Activated naive CD8-positive, alpha-beta T cell treated with anti-CD3 and anti-CD28 coated beads for 36 hours (primary cell): ENCODE data around the gene SPATA17. TPM values are rescaled to one million over a fixed set of nuclear protein-coding genes. Genes with fewer than 3 reads are reported as not detected.

Source experiments
- DNase-seq: peaks from one replicate; pipeline ENCODE4 v3.0.0; 2021
- H3K27ac Mint-ChIP-seq: one replicate; pipeline ENCODE4 v1.8.0; 2022; ENCODE audit warnings: mild to moderate bottlenecking, moderate library complexity, mixed read lengths
- H3K27me3 Mint-ChIP-seq: one replicate; pipeline ENCODE4 v1.8.0; 2022; ENCODE audit warnings: mild to moderate bottlenecking, mixed read lengths
- H3K36me3 Mint-ChIP-seq: one replicate; pipeline ENCODE4 v1.8.0; 2021; ENCODE audit warnings: mild to moderate bottlenecking, mixed read lengths
- H3K4me1 Mint-ChIP-seq: one replicate; pipeline ENCODE4 v1.8.0; 2021; ENCODE audit warnings: mixed read lengths
- H3K4me3 Mint-ChIP-seq: one replicate; pipeline ENCODE4 v1.8.0; 2022; ENCODE audit warnings: mild to moderate bottlenecking, moderate library complexity, mixed read lengths
- H3K9me3 Mint-ChIP-seq: one replicate; pipeline ENCODE4 v1.8.0; 2022; ENCODE audit warnings: mixed read lengths
- total RNA-seq, 2 experiments: library from RNA; stranded (reverse); gene quantifications; one replicate each; pipeline ENCODE4 v1.2.3, GENCODE V29; 2021

The SPATA17 gene
- total RNA-seq, 2 experiments from 2014 or later, result not detected

- Mint-ChIP-seq H3K27ac (no peak overlapping the region), H3K9me3 (no peaks in the 10 kb centered on the region), H3K4me3 (no peak overlapping the region), H3K36me3 (no peaks in the 10 kb centered on the region), H3K4me1 (no peaks in the 10 kb centered on the region), H3K27me3 (no peaks in the 10 kb centered on the region)
- no peak for DNase-seq
These were observed 266.0 kb downstream of the SPATA17 start for GRCh38 chr1:217897100-217897499.

- Mint-ChIP-seq H3K36me3 (no peaks in the 10 kb centered on the region), H3K27me3 (no peaks in the 10 kb centered on the region), H3K9me3 (no peaks in the 10 kb centered on the region), H3K27ac (no peak overlapping the region), H3K4me3 (no peak overlapping the region), H3K4me1 (no peaks in the 10 kb centered on the region)
- no peak for DNase-seq
These were observed 268.5 kb downstream of the SPATA17 start for GRCh38 chr1:217899614-217900013.

GRCh38 chr1:217907504-217907903 lies 276.4 kb downstream of the SPATA17 start:
- Mint-ChIP-seq H3K36me3 (no peaks in the 10 kb centered on the region), H3K4me1 (no peaks in the 10 kb centered on the region), H3K27me3 (no peaks in the 10 kb centered on the region), H3K4me3 (no peak overlapping the region), H3K9me3 (peaks cover 2% of the 10 kb centered on the region), H3K27ac (no peak overlapping the region)
- no peak for DNase-seq

DNA sequence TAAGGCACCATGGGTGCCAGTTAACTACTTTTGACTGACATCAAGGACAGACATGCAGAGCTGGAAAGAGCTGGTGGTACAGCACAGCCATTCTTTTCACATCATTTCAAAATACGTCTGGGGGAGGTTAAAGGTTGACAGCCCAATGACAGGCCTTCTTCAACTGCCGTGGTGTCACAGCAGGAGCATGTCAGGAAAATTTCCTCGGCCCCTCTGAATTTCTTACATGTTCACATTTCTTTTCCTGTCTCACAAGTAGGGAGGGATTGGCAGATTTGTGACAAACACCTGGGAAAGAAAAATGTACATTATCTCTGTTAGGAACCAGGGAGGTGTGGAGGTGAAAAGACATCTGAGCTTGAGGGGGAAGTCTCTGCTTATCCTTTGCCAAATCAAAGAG lies 279.1 kb downstream of the SPATA17 start:
- Mint-ChIP-seq H3K27me3 (no peaks in the 10 kb centered on the region), H3K9me3 (peaks cover 5% of the 10 kb centered on the region), H3K36me3 (no peaks in the 10 kb centered on the region), H3K27ac (no peak overlapping the region), H3K4me1 (no peaks in the 10 kb centered on the region), H3K4me3 (no peak overlapping the region)
- no peak for DNase-seq

DNA sequence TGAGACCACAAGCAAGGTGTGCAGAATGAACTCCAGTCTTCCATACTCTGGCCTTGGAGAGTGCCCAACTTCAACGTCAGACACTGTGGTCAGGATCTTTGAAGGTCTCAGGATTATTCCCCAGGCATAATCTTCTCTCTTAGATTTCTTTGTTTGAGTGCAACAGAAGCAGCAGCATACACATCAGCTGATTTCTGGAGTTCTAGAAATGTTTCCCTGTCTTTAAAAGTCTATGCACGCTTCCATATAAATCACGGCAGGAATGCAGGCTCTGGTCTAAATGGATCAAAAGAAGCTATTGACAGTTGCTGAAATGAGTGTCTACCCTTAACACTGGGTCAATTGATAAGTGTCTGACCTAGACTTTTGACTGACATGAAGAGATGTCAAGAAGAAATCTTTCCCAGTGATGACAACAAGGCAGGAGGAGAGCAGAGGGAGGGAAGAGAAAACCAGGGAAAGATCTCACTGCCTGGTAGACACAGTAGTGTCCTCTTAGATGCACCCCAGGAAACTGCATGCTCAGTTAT lies 279.7 kb downstream of the SPATA17 start:
- no peaks in the 10 kb centered on the region for H3K4me1 Mint-ChIP-seq

GRCh38 chr1:217911908-217912307 lies 280.8 kb downstream of the SPATA17 start:
- Mint-ChIP-seq H3K4me1 (no peaks in the 10 kb centered on the region), H3K27me3 (no peaks in the 10 kb centered on the region), H3K4me3 (no peak overlapping the region), H3K27ac (no peak overlapping the region), H3K36me3 (no peaks in the 10 kb centered on the region), H3K9me3 (peaks cover 3% of the 10 kb centered on the region)
- DNase-seq, result no peak

More for the DNA sequence above, 279.7 kb downstream of the SPATA17 start:
- no peak for DNase-seq
- no peak overlapping the region for H3K4me3 Mint-ChIP-seq
- no peaks in the 10 kb centered on the region for H3K27me3 Mint-ChIP-seq
- peaks cover 5% of the 10 kb centered on the region for H3K9me3 Mint-ChIP-seq
- no peak overlapping the region for H3K27ac Mint-ChIP-seq
- H3K36me3 Mint-ChIP-seq, result no peaks in the 10 kb centered on the region

DNA sequence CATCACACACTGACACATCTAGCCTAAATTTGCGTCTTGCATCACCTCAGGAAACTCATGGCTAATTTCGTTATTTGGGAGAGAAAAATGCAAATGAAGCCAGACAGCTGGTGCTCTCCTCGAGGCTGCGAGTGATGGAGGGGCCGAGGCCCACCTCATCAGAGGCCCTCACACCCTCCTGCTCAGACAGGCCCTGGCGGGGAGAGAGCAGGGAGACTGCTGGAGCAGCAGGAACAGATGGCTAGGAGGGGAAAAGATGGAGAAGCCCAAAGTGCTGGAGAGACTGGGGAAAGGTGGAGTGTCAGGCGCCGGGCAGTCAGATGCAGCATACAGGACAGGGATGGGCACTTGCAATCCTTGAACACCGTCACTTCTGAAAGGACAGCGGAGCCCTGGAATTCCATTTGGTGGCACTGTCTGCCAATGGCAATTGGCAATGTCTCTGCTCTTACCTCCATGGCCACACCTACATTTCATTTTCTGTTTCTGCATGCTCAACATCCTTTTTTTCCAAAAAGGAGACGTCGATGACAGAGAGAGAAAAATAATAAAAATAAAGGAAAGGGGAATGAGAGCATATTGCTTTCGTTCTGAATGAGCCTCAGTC lies 286.2 kb downstream of the SPATA17 start:
- peaks cover 3% of the 10 kb centered on the region for H3K9me3 Mint-ChIP-seq
- H3K36me3 Mint-ChIP-seq, result no peaks in the 10 kb centered on the region

GRCh38 chr1:217919683-217920388 lies 288.7 kb downstream of the SPATA17 start:
- Mint-ChIP-seq H3K36me3 (no peaks in the 10 kb centered on the region), H3K4me1 (no peaks in the 10 kb centered on the region), H3K4me3 (no peak overlapping the region), H3K27me3 (peaks cover 12% of the 10 kb centered on the region), H3K9me3 (no peaks in the 10 kb centered on the region), H3K27ac (no peak overlapping the region)
- no peak for DNase-seq

More for the DNA sequence above, 286.2 kb downstream of the SPATA17 start:
- DNase-seq, result no peak
- peaks cover 6% of the 10 kb centered on the region for H3K27me3 Mint-ChIP-seq
- no peaks in the 10 kb centered on the region for H3K4me1 Mint-ChIP-seq
- H3K27ac Mint-ChIP-seq, result no peak overlapping the region
- H3K4me3 Mint-ChIP-seq, result no peak overlapping the region

Other genes starting within 250 kb of the SPATA17 start
- 1 to 10 TPM; 7.5 to 8.5 TPM for gene GPATCH2, start 254 bp upstream of the SPATA17 start, total RNA-seq